Measurements from ENCODE around the gene EEF1G.

- no peak for TF ChIP-seq POLR2A (IDR thresholded peaks at IDR 0.05; ENCODE audit: low read depth)
- TF ChIP-seq, protein P1, sequence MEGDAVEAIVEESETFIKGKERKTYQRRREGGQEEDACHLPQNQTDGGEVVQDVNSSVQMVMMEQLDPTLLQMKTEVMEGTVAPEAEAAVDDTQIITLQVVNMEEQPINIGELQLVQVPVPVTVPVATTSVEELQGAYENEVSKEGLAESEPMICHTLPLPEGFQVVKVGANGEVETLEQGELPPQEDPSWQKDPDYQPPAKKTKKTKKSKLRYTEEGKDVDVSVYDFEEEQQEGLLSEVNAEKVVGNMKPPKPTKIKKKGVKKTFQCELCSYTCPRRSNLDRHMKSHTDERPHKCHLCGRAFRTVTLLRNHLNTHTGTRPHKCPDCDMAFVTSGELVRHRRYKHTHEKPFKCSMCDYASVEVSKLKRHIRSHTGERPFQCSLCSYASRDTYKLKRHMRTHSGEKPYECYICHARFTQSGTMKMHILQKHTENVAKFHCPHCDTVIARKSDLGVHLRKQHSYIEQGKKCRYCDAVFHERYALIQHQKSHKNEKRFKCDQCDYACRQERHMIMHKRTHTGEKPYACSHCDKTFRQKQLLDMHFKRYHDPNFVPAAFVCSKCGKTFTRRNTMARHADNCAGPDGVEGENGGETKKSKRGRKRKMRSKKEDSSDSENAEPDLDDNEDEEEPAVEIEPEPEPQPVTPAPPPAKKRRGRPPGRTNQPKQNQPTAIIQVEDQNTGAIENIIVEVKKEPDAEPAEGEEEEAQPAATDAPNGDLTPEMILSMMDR (IDR thresholded peaks at IDR 0.05), result no peak
These were observed 18.6 kb upstream of the EEF1G start for GRCh38 chr11:62592146-62592815.
